Stimulated activated effector memory CD8-positive, alpha-beta T cell treated with anti-CD3 and anti-CD28 coated beads, Interleukin-12 subunit alpha, Interleukin-12 subunit beta, amount 100 ng/mL, for 72 hours (primary cell): ENCODE data around the gene ARAP2.

Source experiments
- ATAC-seq: fragments of 150-1000 bp; cut with Tn5 transposase; 2 replicates; pipeline ENCODE4 v1.10.0; 2021
- DNase-seq, 2 donors: peaks; one replicate each; pipeline ENCODE4 v3.0.0; 2021 to 2022; ENCODE audit warnings: low spot score in 2 of 2
- H3K27ac Mint-ChIP-seq: one replicate; pipeline ENCODE4 v1.8.0; 2022; ENCODE audit warnings: mild to moderate bottlenecking, mixed read lengths
- H3K36me3 Mint-ChIP-seq: one replicate; pipeline ENCODE4 v1.8.0; 2022; ENCODE audit warnings: mild to moderate bottlenecking, mixed read lengths
- H3K4me1 Mint-ChIP-seq: one replicate; pipeline ENCODE4 v1.8.0; 2022; ENCODE audit warnings: mixed read lengths
- H3K4me3 Mint-ChIP-seq: one replicate; pipeline ENCODE4 v1.8.0; 2022; ENCODE audit warnings: mild to moderate bottlenecking, mixed read lengths
- H3K9me3 Mint-ChIP-seq: one replicate; pipeline ENCODE4 v1.8.0; 2022; ENCODE audit warnings: mixed read lengths

ARAP2 gene

GRCh38 chr4:36244257-36245082 lies at the start of gene ARAP2:
Gene ARAP2, minus strand, starts transcription at chr4:36244514. Its CDS starts 15,028 bp downstream, at chr4:36229486.
- Mint-ChIP-seq H3K27ac (peak within 1 kb of the TSS; percentile 93), H3K4me1 (peaks cover 40% of the 10 kb centered on the region)
- ATAC-seq = peak; percentile 91

GRCh38 chr4:36292556-36293188 lies 48.4 kb upstream of the ARAP2 start:
- ATAC-seq = no peak
- Mint-ChIP-seq H3K36me3 (peaks cover 4% of the 10 kb centered on the region), H3K4me3 (peak overlapping the region; percentile 15), H3K9me3 (no peaks in the 10 kb centered on the region), H3K27ac (no peak overlapping the region), H3K4me1 (peaks cover 25% of the 10 kb centered on the region)
- no peak for DNase-seq

More at GRCh38 chr4:36244257-36245082, at the start of gene ARAP2:
- Mint-ChIP-seq H3K4me3 (peak within 1 kb of the TSS; percentile 83), H3K9me3 (no peaks in the 10 kb centered on the region), H3K36me3 (peaks cover 22% of the 10 kb centered on the region)
- DNase-seq = peak; percentile 74 to 90

- DNase-seq (no peak), ATAC-seq (no peak)
- no peak overlapping the region for H3K4me3 Mint-ChIP-seq
- peaks cover 9% of the 10 kb centered on the region for H3K36me3 Mint-ChIP-seq
- peaks cover 36% of the 10 kb centered on the region for H3K4me1 Mint-ChIP-seq
- H3K27ac Mint-ChIP-seq = peak overlapping the region; percentile 12
- no peaks in the 10 kb centered on the region for H3K9me3 Mint-ChIP-seq
Observed at GRCh38 chr4:36290641-36291040, 46.3 kb upstream of the ARAP2 start.

DNA sequence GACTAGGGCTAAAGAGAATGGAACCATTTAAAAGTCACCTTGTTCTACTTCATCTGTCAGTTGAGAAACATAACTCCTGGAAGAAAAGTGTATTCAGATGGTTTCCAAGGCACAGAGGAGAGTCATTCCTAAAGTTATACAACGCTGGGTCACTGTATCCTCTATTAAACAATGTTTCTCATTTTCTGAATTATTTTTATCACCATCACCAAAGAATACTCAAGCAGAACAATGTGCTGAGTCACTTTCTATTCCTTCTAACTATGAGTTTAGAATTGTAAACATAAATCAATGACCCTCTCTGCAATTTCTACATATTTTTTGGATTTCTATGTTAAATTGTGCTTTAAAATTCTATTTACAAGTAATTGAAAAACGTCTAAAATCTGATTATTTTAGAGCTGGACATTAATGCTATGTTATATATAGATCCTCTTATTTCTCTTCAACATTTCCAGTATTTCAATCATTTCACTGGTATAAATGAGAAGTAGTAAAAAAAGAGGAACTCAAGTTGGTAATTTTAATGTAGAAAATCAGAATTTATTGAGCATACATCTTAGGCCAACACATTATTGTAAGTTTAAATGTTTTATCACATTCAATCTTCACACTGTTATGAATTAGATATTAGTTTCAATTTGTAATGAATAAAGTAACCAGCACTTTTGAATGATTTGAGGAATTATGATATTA lies 44.6 kb upstream of the ARAP2 start:
- Mint-ChIP-seq H3K9me3 (no peaks in the 10 kb centered on the region), H3K4me1 (peaks cover 47% of the 10 kb centered on the region), H3K4me3 (peak overlapping the region; percentile 29), H3K36me3 (peaks cover 10% of the 10 kb centered on the region), H3K27ac (peak overlapping the region; percentile 42)
- DNase-seq = no peak
- no peak for ATAC-seq

DNA sequence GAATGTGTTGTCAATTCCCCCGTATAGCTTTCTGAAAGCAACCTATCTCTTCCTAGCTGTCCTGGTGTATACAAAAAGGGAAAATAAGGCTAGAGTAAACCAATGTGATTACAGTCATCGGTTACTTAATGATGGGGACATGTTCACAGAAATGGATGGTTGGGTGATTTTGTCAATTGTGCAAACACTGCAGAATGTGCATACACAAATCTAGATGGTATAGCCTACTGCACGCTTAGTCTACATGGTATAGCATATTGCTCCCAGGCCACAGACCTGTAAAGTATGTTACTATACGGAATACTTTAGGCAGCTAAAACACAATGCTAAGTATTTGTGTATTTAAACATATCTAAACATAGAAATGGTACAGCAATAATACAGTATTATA lies 42.2 kb upstream of the ARAP2 start:
- no peak for DNase-seq
- Mint-ChIP-seq H3K27ac (peak overlapping the region; percentile 92), H3K4me1 (peaks cover 69% of the 10 kb centered on the region), H3K9me3 (no peaks in the 10 kb centered on the region), H3K36me3 (peaks cover 12% of the 10 kb centered on the region), H3K4me3 (peak overlapping the region; percentile 71)
- peak; percentile 71 for ATAC-seq

GRCh38 chr4:36285784-36286480 lies 41.6 kb upstream of the ARAP2 start:
- Mint-ChIP-seq H3K4me3 (peak overlapping the region; percentile 71), H3K4me1 (peaks cover 71% of the 10 kb centered on the region)

GRCh38 chr4:36283912-36284465 lies 39.7 kb upstream of the ARAP2 start:
- Mint-ChIP-seq H3K4me1 (peaks cover 80% of the 10 kb centered on the region), H3K36me3 (peaks cover 17% of the 10 kb centered on the region), H3K27ac (peak overlapping the region; percentile 92), H3K9me3 (no peaks in the 10 kb centered on the region), H3K4me3 (peak overlapping the region; percentile 71)
- DNase-seq = no peak
- ATAC-seq = no peak

More at GRCh38 chr4:36285784-36286480, 41.6 kb upstream of the ARAP2 start:
- ATAC-seq (peak; percentile 95), DNase-seq (peak; percentile 42 to 81)
- H3K36me3 Mint-ChIP-seq = peaks cover 16% of the 10 kb centered on the region
- H3K9me3 Mint-ChIP-seq = no peaks in the 10 kb centered on the region
- peak overlapping the region; percentile 92 for H3K27ac Mint-ChIP-seq

- DNase-seq = no peak
- Mint-ChIP-seq H3K27ac (peak overlapping the region; percentile 92), H3K36me3 (peaks cover 21% of the 10 kb centered on the region), H3K4me3 (peak overlapping the region; percentile 71), H3K9me3 (no peaks in the 10 kb centered on the region), H3K4me1 (peaks cover 81% of the 10 kb centered on the region)
- no peak for ATAC-seq
Observed at GRCh38 chr4:36282503-36283030, 38.3 kb upstream of the ARAP2 start.

GRCh38 chr4:36281384-36282106 lies 37.2 kb upstream of the ARAP2 start, which contains the start of gene DTHD1:
Gene DTHD1, plus strand, starts transcription at chr4:36281616. Its CDS starts 143 bp downstream, at chr4:36281759.
- Mint-ChIP-seq H3K4me1 (peaks cover 84% of the 10 kb centered on the region), H3K4me3 (peak within 1 kb of the TSS; percentile 71), H3K36me3 (peaks cover 21% of the 10 kb centered on the region), H3K9me3 (no peaks in the 10 kb centered on the region), H3K27ac (peak within 1 kb of the TSS; percentile 92)
- peak; percentile 86 for ATAC-seq
- DNase-seq = peak in 1 of 2 donors; percentile 74

GRCh38 chr4:36280555-36280954 lies 36.2 kb upstream of the ARAP2 start:
- DNase-seq (no peak), ATAC-seq (no peak)
- Mint-ChIP-seq H3K4me3 (peak overlapping the region; percentile 71), H3K4me1 (peaks cover 79% of the 10 kb centered on the region), H3K9me3 (no peaks in the 10 kb centered on the region), H3K27ac (peak overlapping the region; percentile 92), H3K36me3 (peaks cover 12% of the 10 kb centered on the region)

- no peak for DNase-seq
- Mint-ChIP-seq H3K36me3 (peaks cover 11% of the 10 kb centered on the region), H3K9me3 (no peaks in the 10 kb centered on the region), H3K27ac (peak overlapping the region; percentile 92), H3K4me1 (peaks cover 67% of the 10 kb centered on the region), H3K4me3 (peak overlapping the region; percentile 71)
- peak; percentile 57 for ATAC-seq
Observed at GRCh38 chr4:36278789-36279188, 34.5 kb upstream of the ARAP2 start.

DNA sequence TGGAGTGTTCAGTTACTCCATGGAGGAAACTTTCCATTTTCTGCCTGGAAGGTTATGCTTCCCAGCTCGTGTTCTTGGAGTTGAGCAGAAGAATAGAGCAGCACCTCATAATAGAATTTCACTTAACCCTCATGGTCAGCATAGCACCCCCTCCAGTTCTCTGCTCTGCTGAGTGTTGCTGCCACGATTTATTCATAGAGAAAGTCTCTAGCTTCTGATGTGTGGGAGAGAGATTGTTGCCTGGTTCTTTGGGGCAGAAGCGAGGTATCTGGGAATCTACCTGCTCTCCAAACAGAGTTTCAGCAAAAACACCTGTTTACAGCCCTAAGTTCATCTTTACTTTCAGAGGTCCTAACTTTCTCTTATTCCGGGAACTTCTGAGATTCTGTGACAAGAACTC lies 33.2 kb upstream of the ARAP2 start:
- H3K36me3 Mint-ChIP-seq = peaks cover 11% of the 10 kb centered on the region
- H3K9me3 Mint-ChIP-seq = no peaks in the 10 kb centered on the region
- ATAC-seq (no peak), DNase-seq (no peak)
- H3K4me3 Mint-ChIP-seq = no peak overlapping the region
- H3K27ac Mint-ChIP-seq = no peak overlapping the region
- H3K4me1 Mint-ChIP-seq = peaks cover 64% of the 10 kb centered on the region

DNA sequence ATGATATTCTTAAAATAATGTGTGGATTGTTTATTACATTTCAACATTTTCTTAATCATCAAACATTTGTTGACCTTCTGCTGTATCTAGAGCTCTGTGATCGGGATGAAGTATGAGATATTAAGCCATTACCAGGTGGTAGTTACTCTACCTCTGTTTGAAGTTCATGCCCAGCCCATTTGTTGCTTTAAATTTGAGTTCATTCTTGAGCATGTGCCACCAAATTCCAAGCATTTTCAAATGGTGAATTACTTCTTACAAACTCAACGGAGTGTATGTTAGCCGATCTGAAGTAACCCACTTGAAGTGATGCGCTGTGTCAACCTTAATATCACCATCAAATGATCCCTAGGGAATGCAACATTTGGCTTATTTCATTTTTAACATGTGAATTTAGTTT lies 29.8 kb upstream of the ARAP2 start:
- no peak for ATAC-seq
- DNase-seq = no peak
- Mint-ChIP-seq H3K4me1 (peaks cover 39% of the 10 kb centered on the region), H3K36me3 (peaks cover 6% of the 10 kb centered on the region), H3K4me3 (no peak overlapping the region), H3K27ac (no peak overlapping the region), H3K9me3 (no peaks in the 10 kb centered on the region)

DNA sequence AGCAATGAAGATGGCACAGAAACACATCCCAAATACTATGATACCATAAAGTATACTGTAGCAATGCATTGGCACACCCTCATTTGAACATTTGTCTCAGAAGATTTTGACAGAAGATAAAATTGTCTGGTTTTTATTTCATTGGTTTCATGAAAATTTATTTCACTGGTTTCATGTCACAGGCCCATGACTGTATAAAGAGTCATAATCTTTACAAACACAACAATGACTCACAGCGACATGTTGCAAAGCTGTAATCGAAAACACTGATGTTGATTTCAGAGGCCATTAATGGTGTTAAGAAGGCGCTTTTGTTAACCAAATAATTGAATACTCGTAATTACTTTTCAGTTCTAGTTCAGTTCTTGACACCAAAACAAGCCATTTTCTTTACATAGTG lies 29.0 kb upstream of the ARAP2 start:
- DNase-seq (no peak), ATAC-seq (peak; percentile 66)

More for the DNA sequence above, 29.0 kb upstream of the ARAP2 start:
- Mint-ChIP-seq H3K4me3 (no peak overlapping the region), H3K36me3 (no peaks in the 10 kb centered on the region), H3K9me3 (no peaks in the 10 kb centered on the region), H3K4me1 (peaks cover 40% of the 10 kb centered on the region), H3K27ac (peak overlapping the region; percentile 40)
